Neuronal stem cell (in vitro differentiated cells): ENCODE measurements around the gene CTSZ.

Experiments used
- DNase-seq: peaks from one replicate; pipeline ENCODE4 v3.0.0-alpha.2; 2013; ENCODE audit warnings: low spot score
- H2AFZ ChIP-seq: one replicate; pipeline ENCODE4 v1.6.1; 2013; ENCODE audit warnings: mild to moderate bottlenecking, low read length, inconsistent platforms
- H2AK5ac ChIP-seq: 2 replicates; pipeline ENCODE4 v1.6.1; 2013; ENCODE audit warnings: low read depth, mild to moderate bottlenecking, inconsistent platforms, low read length, moderate library complexity, mixed read lengths
- H2BK120ac ChIP-seq: 2 replicates; pipeline ENCODE4 v1.6.1; 2013; ENCODE audit warnings: low read depth, mild to moderate bottlenecking, inconsistent platforms, low read length, moderate library complexity, mixed read lengths
- H2BK12ac ChIP-seq: one replicate; pipeline ENCODE4 v1.6.1; 2013; ENCODE audit warnings: low read length, inconsistent platforms
- H2BK15ac ChIP-seq: 2 replicates; pipeline ENCODE4 v1.6.1; 2013; ENCODE audit warnings: mild to moderate bottlenecking, low read length, inconsistent platforms, mixed read lengths
- H2BK5ac ChIP-seq: one replicate; pipeline ENCODE4 v1.6.1; 2013; ENCODE audit warnings: inconsistent platforms, mild to moderate bottlenecking, low read length, moderate library complexity
- H3K14ac ChIP-seq: one replicate; pipeline ENCODE4 v1.6.1; 2013; ENCODE audit warnings: low read length, inconsistent platforms
- H3K18ac ChIP-seq: 2 replicates; pipeline ENCODE4 v1.6.1; 2013; ENCODE audit warnings: low read length, inconsistent platforms
- H3K23ac ChIP-seq: 2 replicates; pipeline ENCODE4 v1.6.1; 2013; ENCODE audit warnings: low read depth, mild to moderate bottlenecking, mixed read lengths, low read length, inconsistent platforms; ENCODE audit not compliant: poor library complexity
- H3K27ac ChIP-seq: replicated peaks from 3 replicates; pipeline ENCODE4 v1.5.1; 2013; ENCODE audit warnings: low read length, inconsistent platforms
- H3K27me3 ChIP-seq, 3 experiments: 2 replicates each; pipeline ENCODE4 v1.6.1; 2013; ENCODE audit warnings: low read length in 3 of 3, mild to moderate bottlenecking in 2 of 3, inconsistent platforms in 1 of 3, low read depth in 1 of 3, mixed read lengths in 1 of 3, moderate library complexity in 1 of 3; ENCODE audit not compliant: control insufficient read depth in 3 of 3, insufficient read depth in 3 of 3
- H3K36me3 ChIP-seq, 2 donors: replicated peaks in 1 of 2; 2 replicates each; pipeline ENCODE4 v1.6.1; 2013; ENCODE audit warnings: low read length in 2 of 2; ENCODE audit not compliant: control insufficient read depth in 2 of 2, insufficient read depth in 2 of 2
- H3K4ac ChIP-seq: 2 replicates; pipeline ENCODE4 v1.6.1; 2013; ENCODE audit warnings: inconsistent platforms, mild to moderate bottlenecking, low read length, moderate library complexity
- H3K4me1 ChIP-seq, 2 donors: 1 replicate in 1 of 2; 2 replicates in 1 of 2; pipeline ENCODE4 v1.6.1; 2013; ENCODE audit warnings: low read length in 2 of 2, low read depth in 1 of 2; ENCODE audit not compliant: control insufficient read depth in 2 of 2, insufficient read depth in 1 of 2
- H3K4me2 ChIP-seq: one replicate; pipeline ENCODE4 v1.6.1; 2013; ENCODE audit warnings: mild to moderate bottlenecking, low read length, inconsistent platforms; ENCODE audit not compliant: insufficient read depth, poor library complexity, severe bottlenecking
- H3K4me3 ChIP-seq, 2 donors: 2 replicates each; pipeline ENCODE4 v1.5.1; 2013; ENCODE audit warnings: low read length in 2 of 2, mild to moderate bottlenecking in 2 of 2, inconsistent platforms in 1 of 2, moderate library complexity in 1 of 2
- H3K79me1 ChIP-seq: one replicate; pipeline ENCODE4 v1.6.1; 2013; ENCODE audit warnings: low read depth, mild to moderate bottlenecking, inconsistent platforms, low read length, moderate library complexity
- H3K9ac ChIP-seq: one replicate; pipeline ENCODE4 v1.6.1; 2013; ENCODE audit warnings: mild to moderate bottlenecking, low read depth, low read length, inconsistent platforms; ENCODE audit not compliant: poor library complexity
- H3K9me3 ChIP-seq, 2 donors: replicated peaks in 1 of 2; 2 replicates each; pipeline versions ENCODE3 to v1.6.1; 2013; ENCODE audit warnings: low read length in 2 of 2, mild to moderate bottlenecking in 2 of 2, inconsistent platforms in 1 of 2, low read depth in 1 of 2, mixed read lengths in 1 of 2, moderate library complexity in 1 of 2; ENCODE audit not compliant: control insufficient read depth in 2 of 2, insufficient read depth in 1 of 2
- H4K8ac ChIP-seq: one replicate; pipeline ENCODE4 v1.6.1; 2013; ENCODE audit warnings: low read depth, mild to moderate bottlenecking, inconsistent platforms, low read length, moderate library complexity
- H4K91ac ChIP-seq: one replicate; pipeline ENCODE4 v1.6.1; 2013; ENCODE audit warnings: low read length, low read depth, mild to moderate bottlenecking, inconsistent platforms; ENCODE audit not compliant: poor library complexity
- WGBS, 2 donors: extraction: QIAGEN DNeasy Blood & Tissue Kit; methylation state at CpG; one replicate each; pipeline ENCODE4 v1.1.7; 2013; ENCODE audit warnings: missing lambda C conversion rate in 2 of 2, mixed read lengths in 1 of 2; ENCODE audit not compliant: insufficient read length in 2 of 2, insufficient replicate concordance in 1 of 2; ENCODE audit errors: extremely low coverage in 2 of 2; 5-methylcytosine and 5-hydroxymethylcytosine counted together

Gene CTSZ

GRCh38 chr20:59032023-59032712 is 25.1 kb upstream of the CTSZ start, which contains the start of gene ATP5F1E:
ATP5F1E (minus strand) TSS chr20:59032335; CDS start chr20:59032251, 84 bp downstream.
- Histone ChIP-seq H3K4me3 (peak within 1 kb of the TSS; percentile 81 to 97), H4K91ac (peak within 1 kb of the TSS; percentile 56), H3K4ac (no peak within 1 kb of the TSS), H3K36me3 (peaks cover 17 to 77% of the 10 kb centered on the region in 2 donors), H3K18ac (peak within 1 kb of the TSS; percentile 99), H3K27me3 (no peaks in the 10 kb centered on the region), H3K9me3 (no peaks in the 10 kb centered on the region), H2AFZ (peak within 1 kb of the TSS; percentile 92), H3K4me1 (peaks cover 4 to 45% of the 10 kb centered on the region in 2 donors), H2BK15ac (no peak within 1 kb of the TSS), H2BK120ac (no peak within 1 kb of the TSS), H2BK12ac (no peak within 1 kb of the TSS), H3K23ac (peak within 1 kb of the TSS; percentile 96), H3K4me2 (peak within 1 kb of the TSS; percentile 90), H3K27ac (peak within 1 kb of the TSS; percentile 59), H4K8ac (no peak within 1 kb of the TSS), H2AK5ac (peak within 1 kb of the TSS; percentile 89), H2BK5ac (peak within 1 kb of the TSS; percentile 87), H3K79me1 (peaks cover 4% of the 10 kb centered on the region), H3K14ac (peak within 1 kb of the TSS; percentile 97), H3K9ac (peak within 1 kb of the TSS; percentile 99)
- no CpG with 5 or more reads among the region's 86 CpGs for WGBS, 2 donors
- peak; percentile 94 for DNase-seq

- Histone ChIP-seq H3K79me1 (peaks cover 4% of the 10 kb centered on the region), H2AK5ac (peak overlapping the region; percentile 89), H3K27me3 (no peaks in the 10 kb centered on the region), H4K8ac (no peak overlapping the region), H3K9ac (peak overlapping the region; percentile 99), H2AFZ (peak overlapping the region; percentile 90), H3K18ac (peak overlapping the region; percentile 99), H3K36me3 (peaks cover 19 to 80% of the 10 kb centered on the region in 2 donors), H3K9me3 (no peaks in the 10 kb centered on the region), H3K4me1 (peaks cover 4 to 48% of the 10 kb centered on the region in 2 donors), H2BK120ac (no peak overlapping the region), H2BK12ac (no peak overlapping the region), H2BK5ac (peak overlapping the region; percentile 87), H3K14ac (peak overlapping the region; percentile 97), H3K27ac (no peak overlapping the region), H3K23ac (peak overlapping the region; percentile 96), H3K4me2 (peak overlapping the region; percentile 70), H3K4ac (no peak overlapping the region), H2BK15ac (no peak overlapping the region), H4K91ac (peak overlapping the region; percentile 56), H3K4me3 (peak overlapping the region; percentile 81 to 97)
- no CpG with 5 or more reads among the region's 13 CpGs for WGBS, 2 donors
- no peak for DNase-seq
Measured at GRCh38 chr20:59031564-59032022, 24.5 kb upstream of the CTSZ start.

GRCh38 chr20:59030911-59031563 is 24.0 kb upstream of the CTSZ start:
- H3K18ac ChIP-seq, result no peak overlapping the region
- H3K4me2 ChIP-seq, result peak overlapping the region; percentile 70
- H2BK12ac ChIP-seq, result no peak overlapping the region
- no peak overlapping the region for H2BK15ac ChIP-seq
- H3K23ac ChIP-seq, result no peak overlapping the region
- H2BK120ac ChIP-seq, result no peak overlapping the region
- no peak overlapping the region for H3K4ac ChIP-seq
- peak overlapping the region; percentile 81 to 97 for H3K4me3 ChIP-seq
- H3K4me1 ChIP-seq, result peaks cover 4 to 46% of the 10 kb centered on the region in 2 donors
- no peak for DNase-seq
- H3K36me3 ChIP-seq, result peaks cover 16 to 80% of the 10 kb centered on the region in 2 donors
- no peak overlapping the region for H3K27ac ChIP-seq
- no CpG with 5 or more reads among the region's 7 CpGs for WGBS, 2 donors
- no peak overlapping the region for H4K8ac ChIP-seq
- H4K91ac ChIP-seq, result no peak overlapping the region
- no peak overlapping the region for H2AK5ac ChIP-seq
- no peak overlapping the region for H3K14ac ChIP-seq
- H3K27me3 ChIP-seq, result no peaks in the 10 kb centered on the region
- no peak overlapping the region for H3K9ac ChIP-seq
- no peak overlapping the region for H2AFZ ChIP-seq
- H3K9me3 ChIP-seq, result no peaks in the 10 kb centered on the region
- H3K79me1 ChIP-seq, result peaks cover 4% of the 10 kb centered on the region
- no peak overlapping the region for H2BK5ac ChIP-seq

- Histone ChIP-seq H3K9ac (no peak overlapping the region), H3K4me3 (peak overlapping the region in 1 of 2 donors; percentile 29), H3K9me3 (no peaks in the 10 kb centered on the region), H3K27ac (no peak overlapping the region), H3K14ac (no peak overlapping the region), H2BK15ac (no peak overlapping the region), H3K4ac (no peak overlapping the region), H2AK5ac (no peak overlapping the region), H2AFZ (no peak overlapping the region), H4K8ac (no peak overlapping the region), H2BK120ac (no peak overlapping the region), H3K18ac (no peak overlapping the region), H3K4me2 (no peak overlapping the region), H2BK12ac (no peak overlapping the region), H3K4me1 (peaks cover 4 to 56% of the 10 kb centered on the region in 2 donors), H4K91ac (no peak overlapping the region), H3K79me1 (peaks cover 7% of the 10 kb centered on the region), H3K36me3 (peaks cover 22 to 78% of the 10 kb centered on the region in 2 donors), H2BK5ac (no peak overlapping the region), H3K27me3 (no peaks in the 10 kb centered on the region), H3K23ac (no peak overlapping the region)
- no CpG with 5 or more reads among the region's 2 CpGs for WGBS, 2 donors
- DNase-seq, result no peak
Measured at GRCh38 chr20:59028812-59029211, 21.8 kb upstream of the CTSZ start.
